Measurements from ENCODE around the gene CTNNBL1.

DNA sequence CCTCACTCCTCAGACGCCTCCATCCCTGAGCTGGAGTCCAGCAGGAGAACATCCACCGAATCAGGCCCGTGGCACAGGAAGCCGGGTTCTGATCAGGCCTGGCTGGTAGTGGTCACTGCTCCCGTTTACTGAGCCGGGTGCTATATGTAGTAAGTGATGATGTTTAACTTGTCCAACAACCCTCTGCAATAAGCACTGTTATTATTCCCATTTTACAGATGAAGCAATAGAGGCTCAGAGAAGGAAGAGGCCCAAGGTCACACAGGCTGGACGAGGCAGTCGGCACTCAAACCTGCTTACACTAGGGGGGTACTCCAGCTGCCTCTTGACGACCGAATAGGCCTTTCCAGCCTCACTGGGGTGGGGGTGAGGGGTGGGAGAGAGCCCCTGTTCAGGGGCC lies 194.8 kb downstream of the CTNNBL1 start:
- TF ChIP-seq, protein P1, sequence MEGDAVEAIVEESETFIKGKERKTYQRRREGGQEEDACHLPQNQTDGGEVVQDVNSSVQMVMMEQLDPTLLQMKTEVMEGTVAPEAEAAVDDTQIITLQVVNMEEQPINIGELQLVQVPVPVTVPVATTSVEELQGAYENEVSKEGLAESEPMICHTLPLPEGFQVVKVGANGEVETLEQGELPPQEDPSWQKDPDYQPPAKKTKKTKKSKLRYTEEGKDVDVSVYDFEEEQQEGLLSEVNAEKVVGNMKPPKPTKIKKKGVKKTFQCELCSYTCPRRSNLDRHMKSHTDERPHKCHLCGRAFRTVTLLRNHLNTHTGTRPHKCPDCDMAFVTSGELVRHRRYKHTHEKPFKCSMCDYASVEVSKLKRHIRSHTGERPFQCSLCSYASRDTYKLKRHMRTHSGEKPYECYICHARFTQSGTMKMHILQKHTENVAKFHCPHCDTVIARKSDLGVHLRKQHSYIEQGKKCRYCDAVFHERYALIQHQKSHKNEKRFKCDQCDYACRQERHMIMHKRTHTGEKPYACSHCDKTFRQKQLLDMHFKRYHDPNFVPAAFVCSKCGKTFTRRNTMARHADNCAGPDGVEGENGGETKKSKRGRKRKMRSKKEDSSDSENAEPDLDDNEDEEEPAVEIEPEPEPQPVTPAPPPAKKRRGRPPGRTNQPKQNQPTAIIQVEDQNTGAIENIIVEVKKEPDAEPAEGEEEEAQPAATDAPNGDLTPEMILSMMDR (IDR thresholded peaks at IDR 0.05) = no peak
- TF ChIP-seq POLR2AphosphoS5 (IDR thresholded peaks at IDR 0.05) (no peak), EP300 (IDR thresholded peaks at IDR 0.05) (no peak), POLR2A (IDR thresholded peaks at IDR 0.05; ENCODE audit: low read depth) (no peak)

Measured in esophagus muscularis mucosa (tissue), 4 donors.